D341Med (cell line): ENCODE data around the gene FCGR1A.
"Not testable (repeated sequence)": the region's sequence is repeated elsewhere in the genome, so short reads cannot be mapped to it uniquely, and the experiment has no call there.

Experiments used
- DNase-seq: peaks from one replicate; pipeline ENCODE4 v3.0.0; 2012; ENCODE audit warnings: low spot score

Gene FCGR1A

GRCh38 chr1:149833144-149833543 lies 50.6 kb downstream of the FCGR1A start:
- not testable (repeated sequence) for DNase-seq

GRCh38 chr1:149841149-149841548 lies 58.7 kb downstream of the FCGR1A start:
- DNase-seq: not testable (repeated sequence)
